Measurements from ENCODE around the gene CMTM2.

Gene CMTM2
- total RNA-seq: 0.24 to 0.56 reads per million in 2 donors

- no peak for DNase-seq
Observed at GRCh38 chr16:66578651-66579531, at the start of gene CMTM2. CMTM2 (plus strand) TSS chr16:66579463; CDS start chr16:66579608, 145 bp downstream.

DNA sequence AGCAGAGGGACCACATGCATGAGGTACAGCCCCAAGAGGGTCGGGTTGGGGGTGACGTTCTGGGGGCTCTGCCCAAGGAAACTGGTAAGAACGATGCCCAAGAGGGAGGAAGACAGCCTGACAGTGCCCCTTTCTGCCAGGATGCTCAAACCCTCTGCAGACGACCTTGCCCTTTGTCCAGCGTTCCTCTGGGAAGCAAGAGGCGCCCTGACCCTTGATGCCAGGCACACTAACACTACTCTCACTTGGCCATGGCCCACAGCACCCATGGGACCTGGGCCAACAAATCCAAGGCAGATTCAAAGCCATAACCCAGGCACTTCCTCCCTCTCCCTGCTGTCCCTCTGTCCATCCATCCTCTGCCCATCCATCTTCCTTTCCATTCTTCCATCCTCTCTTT, 49.8 kb upstream of the CMTM2 start:
- no peak for DNase-seq

DNA sequence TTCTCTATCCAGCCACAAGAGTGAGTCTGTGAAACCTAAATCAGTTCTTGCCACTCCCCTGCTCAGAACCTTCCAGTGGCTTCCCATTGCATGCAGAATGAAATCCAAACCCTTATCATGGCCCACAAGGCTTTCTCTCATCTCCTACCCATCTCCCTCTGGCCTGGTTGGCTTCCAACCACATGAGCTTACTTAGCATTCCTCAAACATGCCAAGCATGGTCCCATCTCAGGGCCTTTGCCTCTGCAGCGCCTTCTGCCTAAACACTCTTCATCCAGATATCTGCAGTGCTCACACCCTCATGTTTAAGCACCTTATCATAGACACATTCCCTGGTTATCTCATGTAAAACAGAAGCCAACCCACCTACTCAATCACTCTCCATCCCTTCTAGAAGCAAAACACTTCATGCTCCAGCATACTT, 44.9 kb upstream of the CMTM2 start:
- DNase-seq: no peak

- no peak for DNase-seq
Observed at GRCh38 chr16:66536525-66536924, 42.7 kb upstream of the CMTM2 start.

- DNase-seq: no peak
Observed at GRCh38 chr16:66537236-66537635, 42.0 kb upstream of the CMTM2 start.

GRCh38 chr16:66538910-66539309, 40.4 kb upstream of the CMTM2 start:
- no peak for DNase-seq

DNA sequence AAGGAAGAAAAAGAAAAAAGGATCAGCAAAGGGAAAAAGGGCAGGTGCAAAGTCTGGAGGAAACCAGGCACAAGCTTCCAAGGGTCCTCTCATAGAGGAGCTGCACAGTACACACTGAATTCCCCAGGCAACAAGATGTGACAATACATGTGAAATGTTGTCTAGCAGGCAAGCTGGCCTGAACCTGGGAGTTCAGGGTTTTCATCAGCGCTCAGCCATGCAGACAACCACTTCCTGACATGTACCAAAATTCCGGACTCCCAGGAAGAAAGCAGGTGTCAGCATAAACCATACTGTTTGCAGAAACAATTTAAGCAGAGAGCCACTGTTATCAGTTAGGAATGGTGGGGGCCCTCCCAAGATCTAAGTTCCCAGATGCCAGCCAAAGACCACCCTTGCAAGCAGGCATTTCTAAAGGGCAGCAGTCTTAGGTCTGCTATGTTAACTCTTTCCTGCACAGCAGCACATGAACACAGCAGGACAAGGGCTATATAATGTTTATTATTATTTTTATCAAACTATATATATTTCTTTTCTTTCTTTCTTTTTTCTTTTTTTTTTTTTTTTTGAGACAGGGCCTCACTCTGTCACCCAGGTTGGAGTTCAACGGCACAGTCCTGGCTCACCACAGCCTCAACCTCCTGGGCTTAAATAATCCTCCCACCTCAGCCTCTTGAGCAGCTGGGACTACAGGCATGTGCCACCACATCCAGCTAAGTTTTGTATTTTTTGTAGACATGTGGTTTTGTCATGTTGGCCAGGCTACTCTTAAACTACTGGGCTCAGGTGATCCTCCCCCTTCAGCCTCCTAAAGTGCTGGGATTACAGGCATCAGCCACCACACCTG, 39.4 kb upstream of the CMTM2 start:
- no peak for DNase-seq

- no peak for DNase-seq
Observed at GRCh38 chr16:66541388-66542355, 37.6 kb upstream of the CMTM2 start.

DNA sequence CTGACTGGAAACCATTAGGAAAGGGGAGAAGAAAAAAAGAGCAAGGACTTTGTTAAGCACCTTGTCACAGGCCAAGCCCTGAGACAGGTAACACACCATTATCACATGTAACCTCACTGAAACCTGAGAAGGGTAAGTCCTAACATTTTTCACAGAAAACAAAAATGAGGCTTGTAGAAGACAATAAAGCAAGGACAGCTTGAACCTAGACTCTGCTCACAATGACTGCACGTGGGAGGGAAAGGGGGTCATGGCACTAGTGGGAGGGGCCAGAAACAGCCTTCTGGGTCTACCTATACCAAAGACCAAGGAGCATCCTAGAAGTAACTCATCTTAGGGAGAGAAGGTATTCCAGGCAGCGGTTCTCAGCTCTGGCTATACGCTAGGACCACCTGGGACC, 36.9 kb upstream of the CMTM2 start:
- no peak for DNase-seq

GRCh38 chr16:66543541-66543940, 35.7 kb upstream of the CMTM2 start:
- DNase-seq: no peak

- DNase-seq: no peak
Observed at GRCh38 chr16:66544016-66544757, 35.1 kb upstream of the CMTM2 start.

DNA sequence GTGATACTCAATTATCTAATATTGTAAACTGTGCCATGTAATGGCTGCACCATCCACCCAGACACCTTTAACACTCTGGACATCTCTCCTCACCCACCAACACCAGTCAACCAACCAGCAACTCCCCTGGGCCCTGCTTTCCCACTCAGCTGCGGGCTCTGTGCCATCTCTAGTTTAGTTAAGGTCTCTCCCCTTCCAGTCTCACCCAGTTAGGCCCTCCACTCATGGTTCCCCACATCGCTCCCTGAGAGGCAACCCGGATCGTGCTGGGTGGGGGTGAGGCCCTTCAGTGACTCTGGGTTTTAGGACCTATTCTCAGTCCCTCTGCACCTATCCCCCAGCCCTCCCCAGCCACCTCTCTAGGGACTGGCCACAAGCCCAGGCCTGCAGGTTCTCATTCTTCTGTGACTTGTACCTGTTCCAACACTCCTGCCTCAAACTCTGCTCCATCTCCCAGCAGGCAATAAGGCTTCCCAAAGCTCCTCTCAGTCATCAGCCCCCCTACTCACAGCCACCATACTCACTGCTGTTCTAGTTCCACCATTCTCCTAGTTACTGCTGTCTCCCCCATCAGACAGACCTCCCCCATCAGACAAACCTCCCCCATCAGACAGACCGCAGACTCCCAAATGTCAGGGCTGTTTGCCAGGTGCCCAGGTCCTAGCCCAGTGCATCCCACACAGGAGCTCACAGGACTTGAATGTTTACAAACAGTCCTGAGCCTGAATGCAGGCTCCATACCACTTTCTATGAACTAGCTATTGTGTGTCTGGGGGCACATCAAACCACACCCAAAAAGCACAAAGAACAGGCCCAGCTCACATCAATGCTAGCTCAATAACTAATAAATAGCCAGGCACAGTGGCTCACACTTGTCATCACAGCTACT, 31.9 kb upstream of the CMTM2 start:
- no peak for DNase-seq

GRCh38 chr16:66548068-66548467, 31.2 kb upstream of the CMTM2 start:
- DNase-seq: no peak

DNA sequence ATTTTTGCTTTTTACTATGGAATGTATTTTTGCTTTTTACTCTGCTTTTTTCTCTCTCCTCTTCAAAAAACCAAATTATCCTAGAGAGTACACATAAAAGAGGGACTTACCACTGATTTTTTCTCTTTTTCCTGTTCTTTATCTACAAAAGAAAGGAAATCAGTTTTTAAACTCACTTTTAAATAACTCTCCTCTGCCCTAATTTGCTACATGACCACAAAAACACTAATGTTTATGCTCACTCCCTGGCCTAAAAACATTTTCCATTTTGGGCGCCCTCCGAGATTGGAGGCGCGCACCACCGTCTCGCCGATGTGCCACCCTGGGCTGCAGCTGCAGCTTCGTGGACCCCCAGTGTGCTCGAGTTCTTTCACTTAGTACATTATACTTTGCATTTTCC, 30.4 kb upstream of the CMTM2 start:
- DNase-seq: no peak

- DNase-seq: peak; percentile 38
Observed at GRCh38 chr16:66549284-66550131, 29.8 kb upstream of the CMTM2 start, which contains the start of gene TK2. TK2 (minus strand) TSS chr16:66550122; CDS start chr16:66550061, 61 bp downstream.

DNA sequence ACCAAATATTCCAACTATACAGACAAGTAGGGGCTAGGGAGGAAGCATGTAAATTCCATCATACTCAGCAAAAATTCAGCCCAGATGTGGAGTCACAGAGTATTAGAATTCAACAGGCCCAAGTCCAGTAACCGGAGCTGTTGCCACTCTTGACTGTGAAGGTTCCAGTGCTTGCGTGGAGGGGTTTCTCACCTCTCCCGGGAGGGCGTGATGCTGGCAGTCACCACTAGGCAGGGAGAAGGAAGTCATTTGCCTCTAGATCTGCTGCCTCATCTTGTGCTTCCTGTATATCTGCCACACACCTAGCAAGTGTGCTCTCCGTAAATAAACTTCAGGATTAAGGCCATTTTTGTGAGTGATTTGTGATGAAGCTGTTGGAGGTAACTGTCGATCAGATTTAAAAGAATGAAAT, 27.9 kb upstream of the CMTM2 start:
- DNase-seq: peak; percentile 46

GRCh38 chr16:66551788-66552285, 27.4 kb upstream of the CMTM2 start:
- DNase-seq: no peak

DNA sequence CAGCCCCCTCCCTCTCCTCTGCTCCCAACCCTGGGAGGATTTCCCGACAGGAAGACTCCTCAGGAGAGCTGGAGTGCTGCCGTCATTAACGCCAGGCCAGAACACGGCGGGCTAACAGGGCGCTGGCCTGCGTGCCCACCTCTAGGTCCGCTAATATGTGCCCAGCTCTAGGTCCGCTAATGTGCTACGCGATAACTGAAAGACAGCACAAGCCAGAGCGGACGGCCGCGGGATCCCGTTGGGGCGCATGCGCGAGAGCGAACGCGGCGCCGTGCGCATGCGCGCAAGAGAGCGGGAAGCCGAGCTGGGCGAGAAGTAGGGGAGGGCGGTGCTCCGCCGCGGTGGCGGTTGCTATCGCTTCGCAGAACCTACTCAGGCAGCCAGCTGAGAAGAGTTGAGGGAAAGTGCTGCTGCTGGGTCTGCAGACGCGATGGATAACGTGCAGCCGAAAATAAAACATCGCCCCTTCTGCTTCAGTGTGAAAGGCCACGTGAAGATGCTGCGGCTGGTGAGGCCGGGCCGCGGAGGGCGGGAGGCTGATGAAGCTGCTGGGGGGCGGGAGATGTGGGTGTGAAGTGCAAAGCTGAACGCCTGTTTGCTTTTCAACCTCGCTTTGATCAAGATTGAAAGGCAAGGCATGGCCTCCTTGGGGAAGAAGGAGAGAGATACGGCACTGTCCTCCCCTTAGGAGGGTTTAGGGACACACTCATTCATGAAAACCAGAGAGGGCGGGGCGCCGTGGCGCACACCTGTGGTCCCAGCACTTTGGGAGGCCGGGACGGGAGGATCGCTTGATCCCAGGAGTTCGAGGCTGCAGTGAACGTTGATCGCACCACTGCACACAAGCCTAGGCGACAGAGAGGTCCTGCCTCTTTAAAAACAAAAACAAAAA, 26.7 kb upstream of the CMTM2 start, which contains the start of gene CKLF:
TSS of gene CKLF (plus strand) at position 291 of the 892 bp plus-strand sequence. CDS start at position 431, 140 bp downstream.
- peak; percentile 83 for DNase-seq

All from T-helper 9 cell (primary cell).